HG03103 (cell line): Measurements from ENCODE around the gene RHCG.

Experiments
- ATAC-seq: cut with Tn5 transposase; IDR thresholded peaks from one replicate; pipeline ENCODE4 v1.9.1; 2021; ENCODE audit warnings: low read depth; ENCODE audit not compliant: unreplicated experiment

The RHCG gene

DNA sequence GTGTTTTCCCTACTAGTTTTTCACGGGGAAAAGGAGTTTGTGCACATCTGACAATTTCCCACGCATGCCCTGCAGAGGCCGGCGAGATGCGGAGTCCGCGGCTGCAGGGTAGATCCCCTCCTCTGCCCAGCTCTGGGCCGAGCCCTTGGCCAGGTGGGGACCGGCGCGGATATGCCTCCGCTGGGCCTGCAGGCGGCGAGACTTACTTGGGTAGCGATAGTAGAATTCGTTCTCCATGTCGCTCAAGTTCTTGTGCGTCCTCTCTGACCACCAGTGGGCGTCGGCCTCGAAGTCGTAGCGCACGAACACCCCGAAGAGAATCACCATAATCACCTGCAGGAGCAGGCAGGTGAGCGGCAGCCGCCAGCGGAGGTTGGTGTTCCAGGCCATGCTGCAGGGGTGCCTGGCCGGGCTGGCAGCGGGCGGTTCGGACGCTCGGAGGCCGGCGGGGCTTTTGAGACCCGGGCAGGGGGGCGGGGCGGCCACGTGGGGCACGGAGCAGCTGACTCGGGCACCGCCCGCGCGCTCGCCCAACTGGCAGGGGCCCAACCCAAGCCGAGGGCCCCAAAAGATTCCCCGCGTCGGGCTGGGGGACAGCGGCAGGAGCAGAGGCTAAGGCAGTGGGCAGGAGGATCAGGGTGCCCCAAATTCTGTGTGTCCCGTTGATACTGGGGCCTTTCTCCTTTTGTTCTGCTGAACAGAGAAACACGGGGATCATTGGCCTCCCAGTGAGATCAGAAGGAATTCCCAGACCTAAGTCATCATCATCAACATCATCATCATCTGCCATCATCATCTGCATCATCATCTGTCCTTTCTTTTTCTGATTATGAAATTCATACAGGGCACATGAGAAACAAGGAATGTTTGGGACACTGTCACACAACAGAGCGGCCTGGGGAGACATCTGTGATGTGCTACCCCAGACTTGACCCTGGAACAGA, at the start of gene RHCG:
Gene RHCG (minus strand): TSS at position 429 of the 944 bp plus-strand sequence. CDS start 39 bp downstream, at position 390.
- ATAC-seq, result no peak

- ATAC-seq, result no peak
Measured at GRCh38 chr15:89543389-89543788, 47.0 kb upstream of the RHCG start.

DNA sequence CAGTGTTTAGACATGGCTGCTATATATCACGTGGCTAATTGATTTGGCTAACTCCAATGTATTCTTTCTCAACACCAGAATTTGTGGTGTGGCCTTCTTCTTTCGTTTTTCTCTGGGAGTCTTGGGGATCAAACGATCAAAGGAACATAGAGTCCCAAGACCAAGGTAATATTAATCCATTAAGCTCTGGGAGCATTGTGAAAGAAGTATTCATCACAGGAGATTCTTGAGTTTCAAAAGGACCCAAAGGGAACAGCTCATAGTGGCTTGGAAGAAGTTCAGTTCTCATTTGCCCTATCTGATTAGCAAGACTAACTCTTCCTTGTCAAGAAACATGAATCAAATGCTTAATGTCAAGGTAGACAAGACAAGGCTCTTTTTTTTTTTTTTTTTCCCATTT, 46.0 kb upstream of the RHCG start:
- no peak for ATAC-seq

GRCh38 chr15:89539027-89539426, 42.6 kb upstream of the RHCG start:
- no peak for ATAC-seq

DNA sequence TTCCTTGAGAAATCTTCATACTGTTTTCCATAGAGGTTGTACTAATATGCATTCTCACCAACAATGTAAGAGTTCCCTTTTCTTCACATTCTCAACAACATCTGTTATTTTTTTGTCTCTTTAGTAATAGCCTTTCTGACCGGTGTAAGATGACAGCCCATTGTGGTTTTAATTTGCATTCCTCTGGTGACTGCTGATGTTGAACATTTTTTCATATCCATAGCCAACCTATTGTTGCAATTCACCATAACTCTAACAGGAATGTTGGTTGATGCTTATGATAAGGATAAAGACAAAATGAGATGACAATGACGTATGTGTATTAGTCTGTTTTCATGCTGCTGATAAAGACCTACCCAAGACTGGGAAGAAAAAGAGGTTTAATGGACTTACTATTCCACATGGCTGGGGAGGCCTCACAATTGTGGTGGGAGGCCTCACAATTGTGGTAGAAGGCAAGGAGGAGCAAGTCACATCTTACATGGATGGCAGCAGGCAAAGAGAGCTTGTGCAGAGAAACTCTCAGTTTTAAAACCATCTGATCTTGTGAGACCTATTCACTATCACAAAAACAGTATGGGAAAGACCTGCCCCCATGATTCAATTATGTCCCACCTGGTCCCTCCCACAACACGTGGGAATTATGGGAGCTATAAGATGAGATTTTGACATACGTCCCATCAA, 37.6 kb upstream of the RHCG start:
- ATAC-seq, result no peak

- no peak for ATAC-seq
Measured at GRCh38 chr15:89531796-89532537, 35.6 kb upstream of the RHCG start.

GRCh38 chr15:89530976-89531375, 34.6 kb upstream of the RHCG start:
- ATAC-seq, result no peak

DNA sequence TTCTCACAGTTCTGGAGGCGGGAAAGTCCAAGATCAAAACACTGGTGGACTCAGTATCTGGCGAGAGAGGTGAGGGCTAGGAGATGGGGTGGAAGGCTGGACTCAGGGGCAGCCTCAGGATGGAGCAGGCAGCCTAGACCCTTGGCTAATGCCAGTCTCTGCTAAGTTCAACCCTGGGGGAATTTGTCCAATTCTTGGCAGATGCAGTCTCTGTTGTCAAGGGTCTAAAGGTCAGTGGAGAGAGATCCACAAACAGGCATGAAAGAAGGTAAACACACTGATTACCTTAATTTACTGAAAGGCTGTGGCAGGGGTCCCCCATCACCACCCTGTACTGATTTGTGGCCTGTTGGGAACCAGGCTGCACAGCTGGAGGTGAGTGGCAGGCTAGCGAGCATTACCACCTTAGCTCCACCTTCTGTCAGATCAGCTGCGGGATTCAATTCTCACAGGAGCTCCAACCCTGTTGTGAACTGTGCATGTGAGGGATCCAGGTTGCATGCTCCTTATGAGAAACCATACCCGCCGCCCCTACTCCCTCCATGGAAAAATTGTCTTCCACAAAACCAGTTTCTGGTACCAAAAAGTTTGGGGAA, 32.5 kb upstream of the RHCG start:
- ATAC-seq, result no peak

DNA sequence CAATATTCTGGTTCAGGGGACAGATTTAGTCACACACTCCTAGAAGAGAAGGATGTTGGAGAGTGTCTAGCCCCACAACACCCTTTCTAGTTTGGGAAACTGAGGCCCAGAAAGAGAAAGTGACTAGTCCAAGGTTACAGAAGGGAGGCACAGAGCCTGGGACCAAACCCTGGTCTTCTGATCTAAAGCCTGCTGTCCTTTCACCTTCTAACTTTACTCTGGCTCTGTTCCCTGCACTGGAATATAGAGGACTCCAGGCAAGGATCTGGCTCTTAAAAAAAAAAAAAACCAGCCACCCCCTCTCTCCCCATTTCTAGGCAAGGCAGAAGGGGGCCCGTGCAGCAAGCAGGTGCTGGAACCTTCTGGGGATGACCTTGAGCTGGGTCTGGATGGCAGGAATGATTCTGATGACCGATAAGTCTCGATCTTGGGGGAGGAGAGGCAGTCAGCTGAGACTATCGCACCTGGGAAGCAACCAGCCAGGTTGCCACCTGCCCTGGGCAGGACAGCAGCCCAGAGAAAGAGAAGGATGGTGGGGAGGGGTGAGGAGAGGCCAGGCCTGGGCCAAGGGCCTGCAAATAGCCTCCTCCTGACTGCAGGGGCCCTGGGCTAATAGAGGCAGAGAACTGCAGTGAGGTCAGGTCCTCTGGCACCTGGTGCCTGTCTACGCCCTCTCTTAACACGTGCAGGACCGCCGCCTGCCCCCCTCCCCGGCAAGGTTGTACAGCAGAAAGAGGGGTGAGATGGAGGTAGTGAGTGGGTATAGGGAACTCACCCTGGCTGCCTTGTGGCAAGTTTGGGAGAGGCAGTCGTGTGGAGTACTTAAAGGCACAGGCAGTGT, 30.4 kb upstream of the RHCG start:
- no peak for ATAC-seq

DNA sequence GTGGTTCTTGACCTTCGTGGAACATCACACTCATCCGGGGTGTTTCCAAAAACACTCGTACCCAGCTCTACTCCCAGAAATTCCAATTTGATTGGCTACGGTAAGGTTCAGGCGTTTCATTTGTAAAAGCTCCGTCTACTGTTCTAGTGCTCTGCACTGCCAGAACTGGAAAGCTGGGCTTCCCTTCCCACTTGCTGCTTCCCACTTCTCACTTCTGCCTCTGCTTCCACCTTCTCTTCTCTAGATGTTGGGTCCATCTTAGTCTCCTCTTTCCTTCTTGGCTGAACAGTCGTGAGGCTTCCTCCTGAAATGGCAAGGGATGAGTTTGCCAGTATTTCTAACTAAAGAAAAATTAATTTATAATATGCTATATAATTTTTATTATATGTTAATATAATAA, 29.8 kb upstream of the RHCG start:
- no peak for ATAC-seq

GRCh38 chr15:89524184-89524583, 27.8 kb upstream of the RHCG start:
- ATAC-seq, result no peak

- ATAC-seq, result no peak
Measured at GRCh38 chr15:89523101-89523500, 26.7 kb upstream of the RHCG start.

GRCh38 chr15:89521605-89522004, 25.2 kb upstream of the RHCG start:
- ATAC-seq, result no peak

- ATAC-seq, result no peak
Measured at GRCh38 chr15:89515477-89515876, 19.1 kb upstream of the RHCG start.

DNA sequence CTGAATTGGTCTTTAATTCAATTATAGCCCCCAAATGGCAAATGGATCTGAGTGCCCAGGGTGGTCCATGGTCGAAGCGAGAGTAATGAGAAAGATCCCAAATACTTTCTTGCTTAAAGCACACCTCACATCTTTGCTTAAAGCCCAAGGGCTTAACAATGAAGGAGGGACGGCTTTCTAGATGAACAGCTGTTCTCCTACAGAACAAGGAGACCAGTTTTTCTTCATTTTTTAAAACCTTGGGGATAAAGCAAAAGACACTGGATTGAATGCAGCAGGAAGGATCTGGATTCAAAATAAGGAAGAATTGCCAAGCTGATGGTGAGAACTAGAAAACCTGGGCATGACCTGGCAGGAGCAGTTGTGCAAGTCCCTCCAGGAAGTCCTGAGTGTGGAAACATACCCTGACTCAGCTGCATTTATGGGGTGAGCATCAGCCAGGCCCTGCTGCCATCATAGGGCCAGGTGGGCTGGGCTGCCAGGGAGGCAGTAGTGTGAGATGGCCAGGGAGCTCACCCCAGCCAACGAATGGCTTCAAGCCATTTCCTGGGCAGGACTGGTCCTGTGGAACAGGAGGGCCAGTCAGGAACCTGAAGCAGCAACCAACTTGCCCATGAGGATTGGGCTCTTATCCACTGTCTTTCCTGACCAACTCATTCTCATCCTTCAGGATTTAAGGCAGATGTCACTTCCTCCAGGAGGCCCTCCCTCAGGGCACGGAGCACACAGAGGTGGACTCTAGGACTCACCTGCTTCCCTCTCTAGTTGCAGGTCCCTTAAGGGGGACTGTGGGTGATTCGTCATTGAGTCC, 18.4 kb upstream of the RHCG start:
- ATAC-seq, result no peak

DNA sequence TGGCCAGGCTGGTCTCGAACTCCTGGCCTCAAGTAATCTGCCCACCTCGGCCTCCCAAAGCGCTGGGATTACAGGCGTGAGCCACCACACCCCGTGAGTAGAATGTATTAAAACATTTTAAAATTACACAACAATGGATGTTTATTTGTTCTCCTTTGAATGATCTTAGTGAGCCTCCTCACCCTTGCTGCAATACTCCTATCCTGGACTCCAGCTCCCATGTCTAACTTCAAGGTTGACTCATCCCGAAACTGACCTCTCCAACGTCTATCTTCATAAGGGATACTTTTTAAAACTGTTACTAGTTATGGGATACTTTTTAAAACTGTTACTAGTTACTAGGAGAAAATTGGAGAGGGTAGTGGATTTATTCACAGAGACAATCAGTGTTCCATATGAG, 17.8 kb upstream of the RHCG start:
- no peak for ATAC-seq

- no peak for ATAC-seq
Measured at GRCh38 chr15:89513284-89513683, 16.9 kb upstream of the RHCG start.

DNA sequence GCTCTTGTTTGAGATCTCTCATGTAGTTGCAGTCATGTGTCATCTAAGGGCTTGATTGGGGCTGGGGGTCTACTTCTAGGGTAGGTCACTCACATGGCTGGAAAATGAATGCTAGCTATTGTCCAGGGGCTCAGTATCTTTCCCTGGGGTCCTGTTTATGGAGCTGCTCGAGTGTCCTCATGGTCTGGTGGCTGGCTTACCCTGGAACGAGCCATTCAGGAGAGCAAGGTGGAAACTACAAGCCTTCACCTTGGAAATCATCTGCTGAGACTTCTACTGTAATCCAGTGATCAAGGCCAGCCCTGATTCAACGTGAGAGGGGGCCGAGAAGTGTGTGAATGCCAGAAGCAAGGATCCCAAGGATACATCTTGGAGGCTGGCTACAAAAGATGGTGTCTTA, 16.2 kb upstream of the RHCG start:
- no peak for ATAC-seq

GRCh38 chr15:89506026-89506686, 9.8 kb upstream of the RHCG start:
- no peak for ATAC-seq
